WTC11 (cell line): ENCODE results near the gene FLT1. TPM values are rescaled to one million over a fixed set of nuclear protein-coding genes. Genes with fewer than 3 reads are reported as not detected.

Experiments used
- ATAC-seq: fragments of 200-7000 bp; cut with Tn5 transposase; 2 replicates; pipeline ENCODE4 v1.10.0; 2021; ENCODE audit warnings: mild to moderate bottlenecking, moderate library complexity
- CTCF ChIA-PET: fragments of 300-600 bp; sonication (Branson Sonifier 250); formaldehyde crosslinking; loops from one replicate; lab custom pipeline; 2021; ENCODE audit warnings: antibody characterized with exemption; lab: Charles Lee
- POLR2A ChIA-PET: fragments of 350-600 bp; sonication (Branson Sonifier 250); formaldehyde crosslinking; loops from one replicate; lab custom pipeline; 2021; ENCODE audit warnings: antibody characterized with exemption; lab: Charles Lee
- DNase-seq: peaks from one replicate; pipeline ENCODE4 v3.0.0; 2021; ENCODE audit warnings: low spot score
- H3K27ac Mint-ChIP-seq: 2 replicates; pipeline ENCODE4 v1.8.0; 2021; ENCODE audit warnings: mixed read lengths
- H3K27me3 Mint-ChIP-seq: 2 replicates; pipeline ENCODE4 v1.8.0; 2021; ENCODE audit warnings: low read depth, mild to moderate bottlenecking, moderate library complexity, mixed read lengths
- H3K36me3 Mint-ChIP-seq: 2 replicates; pipeline ENCODE4 v1.8.0; 2021; ENCODE audit warnings: mixed read lengths
- H3K4me1 Mint-ChIP-seq: 2 replicates; pipeline ENCODE4 v1.8.0; 2022; ENCODE audit warnings: mixed read lengths
- H3K4me3 Mint-ChIP-seq: 2 replicates; pipeline ENCODE4 v1.8.0; 2021; ENCODE audit warnings: mild to moderate bottlenecking, moderate library complexity, mixed read lengths
- H3K9me3 Mint-ChIP-seq: 2 replicates; pipeline ENCODE4 v1.8.0; 2021; ENCODE audit warnings: mixed read lengths
- ATF3 ChIP-seq: sonication (generic); formaldehyde crosslinking; conservative IDR thresholded peaks from 2 replicates; pipeline ENCODE4 v1.8.1; 2022; ENCODE audit warnings: mild to moderate bottlenecking, missing genetic modification reagents
- CREB1 ChIP-seq: sonication (generic); formaldehyde crosslinking; IDR thresholded peaks from 2 replicates; pipeline ENCODE4 v1.8.0; 2023; ENCODE audit warnings: mild to moderate bottlenecking, missing genetic modification reagents
- CREM ChIP-seq: sonication (generic); formaldehyde crosslinking; IDR thresholded peaks from 2 replicates; pipeline ENCODE4 v1.8.1; 2022; ENCODE audit warnings: mild to moderate bottlenecking, missing genetic modification reagents, moderate library complexity
- EMX1 ChIP-seq: fragments of 250-450 bp; sonication (Bioruptor Pico); IDR thresholded peaks from 2 replicates; pipeline ENCODE4 v1.8.0; 2021; ENCODE audit warnings: mild to moderate bottlenecking
- ERG ChIP-seq: fragments of 250-450 bp; sonication (Bioruptor Pico); IDR thresholded peaks from 2 replicates; pipeline ENCODE4 v1.8.0; 2021; ENCODE audit warnings: mild to moderate bottlenecking
- GRHL2 ChIP-seq: fragments of 250-450 bp; sonication (Bioruptor Pico); IDR thresholded peaks from 2 replicates; pipeline ENCODE4 v1.8.0; 2022; ENCODE audit warnings: mild to moderate bottlenecking, moderate library complexity; ENCODE audit not compliant: insufficient replicate concordance, severe bottlenecking
- GTF2I ChIP-seq: fragments of 250-450 bp; sonication (Bioruptor Pico); conservative IDR thresholded peaks from 2 replicates; pipeline ENCODE4 v1.4.0; 2021; ENCODE audit warnings: mild to moderate bottlenecking
- HMGXB4 ChIP-seq: sonication (generic); formaldehyde crosslinking; IDR thresholded peaks from 2 replicates; pipeline ENCODE4 v1.8.1; 2023; ENCODE audit warnings: mild to moderate bottlenecking, moderate library complexity, missing genetic modification reagents
- IRF2 ChIP-seq: sonication (generic); formaldehyde crosslinking; IDR thresholded peaks from 2 replicates; pipeline ENCODE4 v1.8.0; 2022; ENCODE audit warnings: low read depth, missing genetic modification reagents, borderline replicate concordance
- NR3C1 ChIP-seq: sonication (generic); formaldehyde crosslinking; conservative IDR thresholded peaks from 2 replicates; pipeline ENCODE4 v1.8.1; 2023; ENCODE audit warnings: low read depth, mild to moderate bottlenecking, missing genetic modification reagents
- OVOL2 ChIP-seq: fragments of 250-450 bp; sonication (Bioruptor Pico); IDR thresholded peaks from 2 replicates; pipeline ENCODE4 v1.9.0; 2021; ENCODE audit warnings: mild to moderate bottlenecking, borderline replicate concordance
- STAT6 ChIP-seq: sonication (generic); formaldehyde crosslinking; conservative IDR thresholded peaks from 2 replicates; pipeline ENCODE4 v1.8.1; 2023; ENCODE audit warnings: mild to moderate bottlenecking, low read depth, missing genetic modification reagents, moderate library complexity
- TEAD1 ChIP-seq: sonication (generic); formaldehyde crosslinking; IDR thresholded peaks from 2 replicates; pipeline ENCODE4 v1.8.0; 2022; ENCODE audit warnings: mild to moderate bottlenecking, missing genetic modification reagents
- TEAD4 ChIP-seq: sonication (generic); formaldehyde crosslinking; IDR thresholded peaks from 2 replicates; pipeline ENCODE4 v1.8.0; 2022; ENCODE audit warnings: mild to moderate bottlenecking, missing genetic modification reagents
- ZNF263 ChIP-seq: sonication (generic); formaldehyde crosslinking; IDR thresholded peaks from 2 replicates; pipeline ENCODE4 v1.8.1; 2022; ENCODE audit warnings: low read depth, mild to moderate bottlenecking, moderate library complexity, missing genetic modification reagents
- ZNF423 ChIP-seq: fragments of 250-450 bp; sonication (Bioruptor Pico); IDR thresholded peaks from 2 replicates; pipeline ENCODE4 v2.1.2; 2022; ENCODE audit warnings: mild to moderate bottlenecking, moderate library complexity
- ZNF512 ChIP-seq: sonication (generic); formaldehyde crosslinking; IDR thresholded peaks from 2 replicates; pipeline ENCODE4 v1.8.1; 2022; ENCODE audit warnings: missing genetic modification reagents, borderline replicate concordance
- ZNF532 ChIP-seq: fragments of 250-450 bp; sonication (Bioruptor Pico); IDR thresholded peaks from 2 replicates; pipeline ENCODE4 v1.9.0; 2021; ENCODE audit warnings: mild to moderate bottlenecking, borderline replicate concordance
- ZNF671 ChIP-seq: fragments of 250-450 bp; sonication (Bioruptor Pico); IDR thresholded peaks from 2 replicates; pipeline ENCODE4 v1.8.0; 2021; ENCODE audit warnings: mild to moderate bottlenecking
- total RNA-seq: library from RNA; stranded (reverse); gene quantifications from 3 replicates; pipeline ENCODE4 v1.2.3, GENCODE V29; 2021

The FLT1 gene
- total RNA-seq, 1 experiment from 2014 or later = 66.3 TPM

- TF ChIP-seq ZNF512 (CRISPR knock-in tag) (no peak), CREM (CRISPR knock-in tag) (no peak), IRF2 (CRISPR knock-in tag) (no peak), ZNF671 (no peak), GTF2I (CRISPR knock-in tag) (no peak), OVOL2 (CRISPR knock-in tag) (no peak), HMGXB4 (CRISPR knock-in tag) (no peak), STAT6 (CRISPR knock-in tag) (no peak), GRHL2 (CRISPR knock-in tag) (no peak), EMX1 (CRISPR knock-in tag) (no peak)
Measured at GRCh38 chr13:28273919-28274318, 221.0 kb downstream of the FLT1 start (continued).

- no peaks in the 10 kb centered on the region for H3K9me3 Mint-ChIP-seq
- no peak for ATAC-seq
- CTCF ChIA-PET = interaction anchor here (0.6 kb wide), 1 partner anchor 525 kb away, joined by 3 read pairs; no protein-coding TSS in a partner anchor
- POLR2A ChIA-PET = no interaction called here
- no peaks in the 10 kb centered on the region for H3K27me3 Mint-ChIP-seq
- peaks cover 16% of the 10 kb centered on the region for H3K36me3 Mint-ChIP-seq
- H3K27ac Mint-ChIP-seq = no peak overlapping the region
- no peaks in the 10 kb centered on the region for H3K4me1 Mint-ChIP-seq
- H3K4me3 Mint-ChIP-seq = no peak overlapping the region
- no peak for DNase-seq
- TF ChIP-seq ZNF532 (CRISPR knock-in tag) = no peak
- no peak for TF ChIP-seq HMGXB4 (CRISPR knock-in tag)
- TF ChIP-seq ZNF512 (CRISPR knock-in tag) = no peak
- TF ChIP-seq CREB1 = no peak
- TF ChIP-seq ATF3 (CRISPR knock-in tag) = no peak
- no peak for TF ChIP-seq ZNF423 (CRISPR knock-in tag)
- no peak for TF ChIP-seq TEAD1 (CRISPR knock-in tag)
- TF ChIP-seq ERG (CRISPR knock-in tag) = no peak
- TF ChIP-seq CREM (CRISPR knock-in tag) = no peak
- no peak for TF ChIP-seq TEAD4
- TF ChIP-seq ZNF263 (CRISPR knock-in tag) = no peak
- TF ChIP-seq IRF2 (CRISPR knock-in tag) = no peak
- no peak for TF ChIP-seq NR3C1 (CRISPR knock-in tag)
Measured at GRCh38 chr13:28271056-28271840, 223.7 kb downstream of the FLT1 start.
